ENCODE results near the gene YIF1A.

DNA sequence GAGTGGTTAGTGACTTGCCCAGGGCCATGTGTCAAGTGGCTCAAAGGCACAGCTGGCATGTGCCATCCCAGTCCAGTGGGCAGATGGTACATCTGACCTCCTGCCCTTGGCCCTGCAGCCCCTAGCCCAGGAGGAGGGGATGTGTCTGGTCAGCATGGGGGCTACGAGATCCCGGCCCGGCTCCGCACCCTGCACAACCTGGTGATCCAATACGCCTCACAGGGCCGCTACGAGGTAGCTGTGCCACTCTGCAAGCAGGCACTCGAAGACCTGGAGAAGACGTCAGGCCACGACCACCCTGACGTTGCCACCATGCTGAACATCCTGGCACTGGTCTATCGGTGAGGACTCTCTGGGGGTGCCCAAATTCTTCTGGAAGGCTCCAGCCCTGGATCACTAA is 26.2 kb downstream of the YIF1A start:
- TF ChIP-seq CTCF (IDR thresholded peaks at IDR 0.05) = no peak
- TF ChIP-seq ZFX (IDR thresholded peaks at IDR 0.05; ENCODE audit: borderline replicate concordance) = no peak
